Measurements from ENCODE around the gene B4GALNT1.
"Not testable (repeated sequence)": the region's sequence is repeated elsewhere in the genome, so short reads cannot be mapped to it uniquely, and the experiment has no call there.

GRCh38 chr12:57671811-57672210, 38.8 kb upstream of the B4GALNT1 start:
- TF ChIP-seq CTCF (optimal IDR thresholded peaks at IDR 0.05 in 1 of 3, IDR thresholded peaks at IDR 0.05 in 1 of 3, conservative IDR thresholded peaks at IDR 0.05 in 1 of 3; ENCODE audit: extremely low read depth in 1 of 3, insufficient read depth in 2 of 3, low read length in 3 of 3); EZH2 (IDR thresholded peaks at IDR 0.05; ENCODE audit: low read length): not testable (repeated sequence)

Data from keratinocyte (primary cell).